ENCODE measurements around the gene DBF4B. TPM values are rescaled to one million over a fixed set of nuclear protein-coding genes. Genes with fewer than 3 reads are reported as not detected.

DBF4B gene
- total RNA-seq, 1 donor from 2014 or later = 4.9 TPM

Other genes starting within 250 kb of the DBF4B start
- gene GPATCH8, start 205.3 kb upstream of the DBF4B start, total RNA-seq = 66.5 TPM
- 3.9 TPM for gene FZD2, start 151.2 kb upstream of the DBF4B start, total RNA-seq
- not detected for gene MEIOC, start 52.2 kb upstream of the DBF4B start, total RNA-seq
- 17.4 TPM for gene CCDC43, start 18.9 kb upstream of the DBF4B start, total RNA-seq
- 2.2 TPM for gene ADAM11, start 50.3 kb downstream of the DBF4B start, total RNA-seq
- 44.0 TPM for gene GJC1, start 121.6 kb downstream of the DBF4B start, total RNA-seq
- gene HIGD1B, start 139.2 kb downstream of the DBF4B start, total RNA-seq = 3.2 TPM
- gene EFTUD2, start 190.8 kb downstream of the DBF4B start, total RNA-seq = 140 TPM
- 0.81 TPM for gene GFAP, start 206.8 kb downstream of the DBF4B start, total RNA-seq
- gene KIF18B, start 239.1 kb downstream of the DBF4B start, total RNA-seq = 0.39 TPM

Measured in ureter (tissue), 1 donor.